Measurements from ENCODE around the gene NOL12. TPM values are rescaled to one million over a fixed set of nuclear protein-coding genes. Genes with fewer than 3 reads are reported as not detected.

The NOL12 gene
- total RNA-seq, 1 donor: 21.0 TPM

- no peaks in the 10 kb centered on the region for H3K27me3 ChIP-seq (ENCODE audit: insufficient read depth, low read length)
- H3K4me1 ChIP-seq (ENCODE audit: insufficient read depth, low read length): peaks cover 51% of the 10 kb centered on the region
Observed at GRCh38 chr22:37672206-37672919, 13.8 kb upstream of the NOL12 start.

GRCh38 chr22:37672920-37673455, 13.2 kb upstream of the NOL12 start:
- Histone ChIP-seq H3K4me3 (ENCODE audit: low read length) (no peak overlapping the region), H3K27me3 (ENCODE audit: insufficient read depth, low read length) (no peaks in the 10 kb centered on the region), H3K9me3 (ENCODE audit: low read depth, low read length) (no peaks in the 10 kb centered on the region), H3K4me1 (ENCODE audit: insufficient read depth, low read length) (peaks cover 57% of the 10 kb centered on the region)

More at GRCh38 chr22:37672206-37672919, 13.8 kb upstream of the NOL12 start:
- H3K4me3 ChIP-seq (ENCODE audit: low read length): no peak overlapping the region
- H3K9me3 ChIP-seq (ENCODE audit: low read depth, low read length): no peaks in the 10 kb centered on the region

GRCh38 chr22:37674248-37674647, 11.9 kb upstream of the NOL12 start:
- Histone ChIP-seq H3K4me3 (ENCODE audit: low read length) (no peak overlapping the region), H3K27me3 (ENCODE audit: insufficient read depth, low read length) (no peaks in the 10 kb centered on the region), H3K9me3 (ENCODE audit: low read depth, low read length) (no peaks in the 10 kb centered on the region), H3K4me1 (ENCODE audit: insufficient read depth, low read length) (peaks cover 63% of the 10 kb centered on the region)

GRCh38 chr22:37674951-37675929, 10.9 kb upstream of the NOL12 start, which contains the start of gene LGALS1:
LGALS1 (plus strand) TSS chr22:37675636; CDS start chr22:37675703, 67 bp downstream.
- H3K9me3 ChIP-seq (ENCODE audit: low read depth, low read length): no peaks in the 10 kb centered on the region
- peak within 1 kb of the TSS; percentile 67 for H3K4me3 ChIP-seq (ENCODE audit: low read length)
- H3K27me3 ChIP-seq (ENCODE audit: insufficient read depth, low read length): no peaks in the 10 kb centered on the region
- H3K4me1 ChIP-seq (ENCODE audit: insufficient read depth, low read length): peaks cover 63% of the 10 kb centered on the region

GRCh38 chr22:37675930-37676735, 10.0 kb upstream of the NOL12 start:
- Histone ChIP-seq H3K27me3 (ENCODE audit: insufficient read depth, low read length) (no peaks in the 10 kb centered on the region), H3K9me3 (ENCODE audit: low read depth, low read length) (no peaks in the 10 kb centered on the region), H3K4me1 (ENCODE audit: insufficient read depth, low read length) (peaks cover 65% of the 10 kb centered on the region), H3K4me3 (ENCODE audit: low read length) (peak overlapping the region; percentile 67)

- H3K9me3 ChIP-seq (ENCODE audit: low read depth, low read length): no peaks in the 10 kb centered on the region
- H3K4me3 ChIP-seq (ENCODE audit: low read length): peak overlapping the region; percentile 67
- H3K27me3 ChIP-seq (ENCODE audit: insufficient read depth, low read length): no peaks in the 10 kb centered on the region
- peaks cover 71% of the 10 kb centered on the region for H3K4me1 ChIP-seq (ENCODE audit: insufficient read depth, low read length)
Observed at GRCh38 chr22:37676736-37677492, 9.2 kb upstream of the NOL12 start.

- no peaks in the 10 kb centered on the region for H3K27me3 ChIP-seq (ENCODE audit: insufficient read depth, low read length)
- H3K9me3 ChIP-seq (ENCODE audit: low read depth, low read length): no peaks in the 10 kb centered on the region
- H3K4me1 ChIP-seq (ENCODE audit: insufficient read depth, low read length): peaks cover 66% of the 10 kb centered on the region
- peak overlapping the region; percentile 67 for H3K4me3 ChIP-seq (ENCODE audit: low read length)
Observed at GRCh38 chr22:37677493-37677974, 8.6 kb upstream of the NOL12 start.

GRCh38 chr22:37678372-37678771, 7.8 kb upstream of the NOL12 start:
- peaks cover 57% of the 10 kb centered on the region for H3K4me1 ChIP-seq (ENCODE audit: insufficient read depth, low read length)
- H3K9me3 ChIP-seq (ENCODE audit: low read depth, low read length): no peaks in the 10 kb centered on the region
- H3K4me3 ChIP-seq (ENCODE audit: low read length): no peak overlapping the region
- H3K27me3 ChIP-seq (ENCODE audit: insufficient read depth, low read length): no peaks in the 10 kb centered on the region

GRCh38 chr22:37679670-37680069, 6.5 kb upstream of the NOL12 start:
- peaks cover 44% of the 10 kb centered on the region for H3K4me1 ChIP-seq (ENCODE audit: insufficient read depth, low read length)
- no peak overlapping the region for H3K4me3 ChIP-seq (ENCODE audit: low read length)
- H3K27me3 ChIP-seq (ENCODE audit: insufficient read depth, low read length): no peaks in the 10 kb centered on the region
- no peaks in the 10 kb centered on the region for H3K9me3 ChIP-seq (ENCODE audit: low read depth, low read length)

- no peak overlapping the region for H3K4me3 ChIP-seq (ENCODE audit: low read length)
- H3K27me3 ChIP-seq (ENCODE audit: insufficient read depth, low read length): no peaks in the 10 kb centered on the region
- peaks cover 38% of the 10 kb centered on the region for H3K4me1 ChIP-seq (ENCODE audit: insufficient read depth, low read length)
- no peaks in the 10 kb centered on the region for H3K9me3 ChIP-seq (ENCODE audit: low read depth, low read length)
Observed at GRCh38 chr22:37680191-37680851, 5.8 kb upstream of the NOL12 start.

GRCh38 chr22:37681001-37681424, 5.1 kb upstream of the NOL12 start:
- no peak overlapping the region for H3K4me3 ChIP-seq (ENCODE audit: low read length)
- H3K4me1 ChIP-seq (ENCODE audit: insufficient read depth, low read length): peaks cover 36% of the 10 kb centered on the region
- H3K9me3 ChIP-seq (ENCODE audit: low read depth, low read length): no peaks in the 10 kb centered on the region
- H3K27me3 ChIP-seq (ENCODE audit: insufficient read depth, low read length): no peaks in the 10 kb centered on the region

GRCh38 chr22:37681556-37682049, 4.5 kb upstream of the NOL12 start:
- Histone ChIP-seq H3K4me3 (ENCODE audit: low read length) (no peak overlapping the region), H3K9me3 (ENCODE audit: low read depth, low read length) (no peaks in the 10 kb centered on the region), H3K4me1 (ENCODE audit: insufficient read depth, low read length) (peaks cover 32% of the 10 kb centered on the region), H3K27me3 (ENCODE audit: insufficient read depth, low read length) (no peaks in the 10 kb centered on the region)

Measured in mononuclear cell (primary cell).